Superior temporal gyrus (tissue), 1 donor: ENCODE measurements around the gene PARD3B.

ENCODE experiments used
- DNase-seq: peaks from one replicate; pipeline ENCODE4 v3.0.0-alpha.2; 2016; ENCODE audit errors: extremely low spot score

The PARD3B gene

GRCh38 chr2:204544961-204545860, at the start of gene PARD3B:
Gene PARD3B (plus strand): TSS chr2:204545475. CDS start chr2:204546000, 525 bp downstream.
- DNase-seq = no peak

GRCh38 chr2:204496779-204497178, 48.5 kb upstream of the PARD3B start:
- no peak for DNase-seq

GRCh38 chr2:204497855-204498254, 47.4 kb upstream of the PARD3B start:
- DNase-seq = no peak

- DNase-seq = no peak
These were observed 47.0 kb upstream of the PARD3B start for GRCh38 chr2:204498291-204498690.

- no peak for DNase-seq
These were observed 41.4 kb upstream of the PARD3B start for GRCh38 chr2:204503869-204504268.

GRCh38 chr2:204504594-204504993, 40.7 kb upstream of the PARD3B start:
- DNase-seq = no peak

GRCh38 chr2:204505488-204505887, 39.8 kb upstream of the PARD3B start:
- DNase-seq = no peak

- DNase-seq = no peak
These were observed 39.3 kb upstream of the PARD3B start for GRCh38 chr2:204505946-204506345.

GRCh38 chr2:204507636-204508035, 37.6 kb upstream of the PARD3B start:
- DNase-seq = no peak

- no peak for DNase-seq
These were observed 34.4 kb upstream of the PARD3B start for GRCh38 chr2:204510709-204511420.

- DNase-seq = no peak
These were observed 30.8 kb upstream of the PARD3B start for GRCh38 chr2:204514439-204514838.

- DNase-seq = no peak
These were observed 29.9 kb upstream of the PARD3B start for GRCh38 chr2:204515416-204515815.

- DNase-seq = no peak
These were observed 28.1 kb upstream of the PARD3B start for GRCh38 chr2:204517154-204517553.

- DNase-seq = no peak
These were observed 15.3 kb upstream of the PARD3B start for GRCh38 chr2:204529795-204530463.

- no peak for DNase-seq
These were observed 14.8 kb upstream of the PARD3B start for GRCh38 chr2:204530464-204530805.

GRCh38 chr2:204533629-204534370, 11.5 kb upstream of the PARD3B start:
- no peak for DNase-seq

- DNase-seq = no peak
These were observed 9.9 kb upstream of the PARD3B start for GRCh38 chr2:204535356-204535755.

GRCh38 chr2:204535764-204536163, 9.5 kb upstream of the PARD3B start:
- no peak for DNase-seq

- DNase-seq = no peak
These were observed 6.9 kb upstream of the PARD3B start for GRCh38 chr2:204538182-204539018.

- no peak for DNase-seq
These were observed 6.3 kb upstream of the PARD3B start for GRCh38 chr2:204539019-204539385.

- no peak for DNase-seq
These were observed 3.6 kb upstream of the PARD3B start for GRCh38 chr2:204541637-204542036.
